HFFc6 (cell line): ENCODE data around the gene RIPK4. TPM values are rescaled to one million over a fixed set of nuclear protein-coding genes. Genes with fewer than 3 reads are reported as not detected.

Experiments used
- DNase-seq: peaks from one replicate; pipeline ENCODE4 v3.0.0-alpha.2; 2018
- H3K27ac Mint-ChIP-seq: 2 replicates; pipeline ENCODE4 v1.8.0; 2020; ENCODE audit warnings: mild to moderate bottlenecking, mixed read lengths
- H3K27me3 Mint-ChIP-seq: 2 replicates; pipeline ENCODE4 v1.8.0; 2021; ENCODE audit warnings: mild to moderate bottlenecking, moderate library complexity, mixed read lengths; ENCODE audit not compliant: insufficient read depth
- H3K36me3 Mint-ChIP-seq: 2 replicates; pipeline ENCODE4 v1.8.0; 2021; ENCODE audit warnings: low read depth, mixed read lengths
- H3K4me1 Mint-ChIP-seq: 2 replicates; pipeline ENCODE4 v1.8.0; 2020; ENCODE audit warnings: low read depth, mixed read lengths
- H3K4me3 Mint-ChIP-seq: 2 replicates; pipeline ENCODE4 v1.8.0; 2020; ENCODE audit warnings: mild to moderate bottlenecking, moderate library complexity, mixed read lengths
- H3K9me3 Mint-ChIP-seq: 2 replicates; pipeline ENCODE4 v1.8.0; 2020; ENCODE audit warnings: mild to moderate bottlenecking, mixed read lengths
- CTCF ChIP-seq: fragments of 200-600 bp; sonication (generic); IDR thresholded peaks from 2 replicates; pipeline ENCODE4 v1.5.0; 2021; ENCODE audit warnings: antibody characterized with exemption, mild to moderate bottlenecking
- total RNA-seq, 6 experiments: library from RNA; stranded (reverse); fragmentation: NEBNext Ultra II Directional; extraction: Animal tissue kit (Norgen Biotek cat#: 25700); gene quantifications; 2 replicates in 1 of 6; 3 replicates in 5 of 6; pipeline ENCODE4 v1.2.3, GENCODE V29; 2021

The RIPK4 gene
- total RNA-seq, 6 experiments from 2014 or later = 0.05 to 0.12 (median 0.07) TPM; not detected in 2

- Mint-ChIP-seq H3K4me1 (no peaks in the 10 kb centered on the region; the same call in 1 of the 2 replicates), H3K36me3 (no peaks in the 10 kb centered on the region), H3K9me3 (no peaks in the 10 kb centered on the region), H3K4me3 (no peak overlapping the region), H3K27me3 (peaks cover 53% of the 10 kb centered on the region), H3K27ac (no peak overlapping the region)
- no peak for DNase-seq
- TF ChIP-seq CTCF = no peak
These were observed 54.1 kb downstream of the RIPK4 start for GRCh38 chr21:41712730-41713129.

- Mint-ChIP-seq H3K27me3 (peaks cover 50% of the 10 kb centered on the region), H3K4me3 (no peak overlapping the region), H3K9me3 (no peaks in the 10 kb centered on the region), H3K27ac (no peak overlapping the region), H3K36me3 (no peaks in the 10 kb centered on the region), H3K4me1 (peaks cover 5% of the 10 kb centered on the region; the same call in 1 of the 2 replicates)
- no peak for DNase-seq
- TF ChIP-seq CTCF = no peak
These were observed 54.7 kb downstream of the RIPK4 start for GRCh38 chr21:41712201-41712600.

- peaks cover 12% of the 10 kb centered on the region for H3K4me1 Mint-ChIP-seq
These were observed 55.3 kb downstream of the RIPK4 start for GRCh38 chr21:41711416-41712007.

GRCh38 chr21:41710823-41711160 is 56.1 kb downstream of the RIPK4 start:
- no peaks in the 10 kb centered on the region for H3K36me3 Mint-ChIP-seq
- H3K27me3 Mint-ChIP-seq = peaks cover 38% of the 10 kb centered on the region
- H3K4me3 Mint-ChIP-seq = no peak overlapping the region
- TF ChIP-seq CTCF = no peak
- no peak for DNase-seq
- no peaks in the 10 kb centered on the region for H3K9me3 Mint-ChIP-seq
- peaks cover 13% of the 10 kb centered on the region for H3K4me1 Mint-ChIP-seq
- no peak overlapping the region for H3K27ac Mint-ChIP-seq

More at GRCh38 chr21:41711416-41712007, 55.3 kb downstream of the RIPK4 start:
- no peak for DNase-seq
- no peak for TF ChIP-seq CTCF
- Mint-ChIP-seq H3K27ac (no peak overlapping the region), H3K9me3 (no peaks in the 10 kb centered on the region), H3K4me3 (no peak overlapping the region), H3K27me3 (peaks cover 44% of the 10 kb centered on the region), H3K36me3 (no peaks in the 10 kb centered on the region)

- Mint-ChIP-seq H3K36me3 (no peaks in the 10 kb centered on the region), H3K27me3 (peaks cover 42% of the 10 kb centered on the region), H3K4me3 (no peak overlapping the region), H3K27ac (no peak overlapping the region), H3K4me1 (peaks cover 13% of the 10 kb centered on the region), H3K9me3 (no peaks in the 10 kb centered on the region)
- no peak for DNase-seq
- no peak for TF ChIP-seq CTCF
These were observed 56.7 kb downstream of the RIPK4 start for GRCh38 chr21:41709965-41710822.
